Measurements from ENCODE around the gene DEFB115. TPM values are rescaled to one million over a fixed set of nuclear protein-coding genes. Genes with fewer than 3 reads are reported as not detected.

The DEFB115 gene
- total and polyA plus RNA-seq, 2 of the 8 experiments (the other 6 are each of a cell fraction or from before 2014, with no cell fraction given) = not detected

DNA sequence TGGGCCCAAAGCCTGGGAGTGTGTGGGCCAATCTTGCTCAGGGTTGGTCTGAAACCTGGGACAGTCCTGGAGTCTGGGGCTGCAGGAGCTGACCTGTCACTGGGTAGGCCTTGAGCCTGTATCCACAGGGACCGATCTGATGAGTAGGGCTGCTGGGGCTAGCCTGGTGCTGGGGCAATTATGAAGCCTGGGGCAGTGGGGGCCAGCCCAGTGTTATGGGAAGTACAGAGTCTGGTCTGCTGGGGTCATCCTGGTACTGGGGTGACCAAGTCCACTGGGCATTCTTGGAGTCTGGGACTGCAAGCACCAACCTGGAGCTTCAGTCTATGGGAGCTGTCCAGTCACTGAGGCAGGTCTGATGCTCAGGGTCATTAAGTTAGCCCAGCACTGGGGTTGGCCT is 20.7 kb downstream of the DEFB115 start:
- Histone ChIP-seq H3K9me3 (ENCODE audit: insufficient read depth in 2 of 2, low read depth in 1 of 2, low read length in 1 of 2) (peaks cover 63 to 74% of the 10 kb centered on the region in 2 experiments), H3K4me2 (ENCODE audit: insufficient read depth in 1 of 2, low read depth in 2 of 2, low read length in 2 of 2) (no peak overlapping the region), H2BK120ac (replicated peaks; ENCODE audit: low read depth, low read length) (no peak overlapping the region), H2AK5ac (ENCODE audit: low read depth, low read length) (no peak overlapping the region), H3K23ac (ENCODE audit: insufficient read length) (no peak overlapping the region), H4K8ac (ENCODE audit: extremely low read depth, insufficient read depth, low read length) (no peak overlapping the region), H4K91ac (replicated peaks; ENCODE audit: insufficient read length, low read length) (no peak overlapping the region), H2BK12ac (ENCODE audit: low read depth, low read length) (no peak overlapping the region), H3K4ac (replicated peaks; ENCODE audit: insufficient read length, low read depth, low read length) (no peak overlapping the region), H3K4me3 (ENCODE audit: extremely low read depth in 1 of 4, insufficient read depth in 2 of 4, low read depth in 3 of 4, low read length in 4 of 4) (no peak overlapping the region), H3K9ac (replicated peaks in 1 of 4; ENCODE audit: extremely low read depth in 1 of 4, low read depth in 3 of 4, low read length in 3 of 4) (no peak overlapping the region), H4K5ac (ENCODE audit: insufficient read length, low read depth, low read length) (no peak overlapping the region), H3K36me3 (ENCODE audit: control insufficient read depth in 2 of 4, insufficient read depth in 4 of 4, low read length in 3 of 4) (no peaks in the 10 kb centered on the region), H3K23me2 (ENCODE audit: low read depth, low read length) (no peaks in the 10 kb centered on the region), H2BK20ac (ENCODE audit: low read length) (no peak overlapping the region), H3K79me1 (ENCODE audit: low read depth, low read length) (no peaks in the 10 kb centered on the region), H3K27me3 (replicated peaks in 1 of 4; ENCODE audit: control insufficient read depth in 3 of 4, extremely low read depth in 1 of 4, insufficient read depth in 3 of 4, low read length in 3 of 4) (no peaks in the 10 kb centered on the region; a peak in 1 of 7 replicates), H4K20me1 (replicated peaks in 1 of 2; ENCODE audit: control insufficient read depth in 1 of 2, insufficient read depth in 2 of 2, low read length in 2 of 2) (no peaks in the 10 kb centered on the region), H2AFZ (ENCODE audit: low read length) (no peak overlapping the region), H2BK5ac (ENCODE audit: low read depth, low read length) (no peak overlapping the region), H2BK15ac (ENCODE audit: low read length) (no peak overlapping the region), H3K18ac (ENCODE audit: extremely low read depth, low read length) (no peak overlapping the region), H3K79me2 (ENCODE audit: control insufficient read depth in 1 of 2, insufficient read depth in 2 of 2, low read length in 2 of 2) (no peaks in the 10 kb centered on the region), H3K27ac (ENCODE audit: low read depth, low read length) (no peak overlapping the region), H3K14ac (ENCODE audit: insufficient read length) (no peak overlapping the region), H3K56ac (replicated peaks; ENCODE audit: insufficient read length, low read depth, low read length) (no peak overlapping the region), H3K4me1 (replicated peaks in 1 of 4; ENCODE audit: control insufficient read depth in 3 of 4, insufficient read depth in 4 of 4, low read length in 3 of 4) (no peaks in the 10 kb centered on the region)
- no peak for FAIRE-seq
- CTCF ChIA-PET (ENCODE audit: partially characterized antibody) = no interaction called here
- DNase-seq (ENCODE audit: low read depth in 1 of 2, low spot score in 2 of 2) = no peak
- WGBS, 2 experiments (ENCODE audit: extremely low coverage in 1 of 2, insufficient coverage in 1 of 2, insufficient read length in 1 of 2, insufficient replicate concordance in 2 of 2, low coverage in 1 of 2, low lambda C conversion rate in 2 of 2, missing lambda C conversion rate in 1 of 2) = 81% methylated on average over 1 of the region's 1 CpG; no CpG with 5 or more reads in 1 of the 2 experiments
- POLR2A ChIA-PET (ENCODE audit: partially characterized antibody) = no interaction called here
- TF ChIP-seq, protein P1, sequence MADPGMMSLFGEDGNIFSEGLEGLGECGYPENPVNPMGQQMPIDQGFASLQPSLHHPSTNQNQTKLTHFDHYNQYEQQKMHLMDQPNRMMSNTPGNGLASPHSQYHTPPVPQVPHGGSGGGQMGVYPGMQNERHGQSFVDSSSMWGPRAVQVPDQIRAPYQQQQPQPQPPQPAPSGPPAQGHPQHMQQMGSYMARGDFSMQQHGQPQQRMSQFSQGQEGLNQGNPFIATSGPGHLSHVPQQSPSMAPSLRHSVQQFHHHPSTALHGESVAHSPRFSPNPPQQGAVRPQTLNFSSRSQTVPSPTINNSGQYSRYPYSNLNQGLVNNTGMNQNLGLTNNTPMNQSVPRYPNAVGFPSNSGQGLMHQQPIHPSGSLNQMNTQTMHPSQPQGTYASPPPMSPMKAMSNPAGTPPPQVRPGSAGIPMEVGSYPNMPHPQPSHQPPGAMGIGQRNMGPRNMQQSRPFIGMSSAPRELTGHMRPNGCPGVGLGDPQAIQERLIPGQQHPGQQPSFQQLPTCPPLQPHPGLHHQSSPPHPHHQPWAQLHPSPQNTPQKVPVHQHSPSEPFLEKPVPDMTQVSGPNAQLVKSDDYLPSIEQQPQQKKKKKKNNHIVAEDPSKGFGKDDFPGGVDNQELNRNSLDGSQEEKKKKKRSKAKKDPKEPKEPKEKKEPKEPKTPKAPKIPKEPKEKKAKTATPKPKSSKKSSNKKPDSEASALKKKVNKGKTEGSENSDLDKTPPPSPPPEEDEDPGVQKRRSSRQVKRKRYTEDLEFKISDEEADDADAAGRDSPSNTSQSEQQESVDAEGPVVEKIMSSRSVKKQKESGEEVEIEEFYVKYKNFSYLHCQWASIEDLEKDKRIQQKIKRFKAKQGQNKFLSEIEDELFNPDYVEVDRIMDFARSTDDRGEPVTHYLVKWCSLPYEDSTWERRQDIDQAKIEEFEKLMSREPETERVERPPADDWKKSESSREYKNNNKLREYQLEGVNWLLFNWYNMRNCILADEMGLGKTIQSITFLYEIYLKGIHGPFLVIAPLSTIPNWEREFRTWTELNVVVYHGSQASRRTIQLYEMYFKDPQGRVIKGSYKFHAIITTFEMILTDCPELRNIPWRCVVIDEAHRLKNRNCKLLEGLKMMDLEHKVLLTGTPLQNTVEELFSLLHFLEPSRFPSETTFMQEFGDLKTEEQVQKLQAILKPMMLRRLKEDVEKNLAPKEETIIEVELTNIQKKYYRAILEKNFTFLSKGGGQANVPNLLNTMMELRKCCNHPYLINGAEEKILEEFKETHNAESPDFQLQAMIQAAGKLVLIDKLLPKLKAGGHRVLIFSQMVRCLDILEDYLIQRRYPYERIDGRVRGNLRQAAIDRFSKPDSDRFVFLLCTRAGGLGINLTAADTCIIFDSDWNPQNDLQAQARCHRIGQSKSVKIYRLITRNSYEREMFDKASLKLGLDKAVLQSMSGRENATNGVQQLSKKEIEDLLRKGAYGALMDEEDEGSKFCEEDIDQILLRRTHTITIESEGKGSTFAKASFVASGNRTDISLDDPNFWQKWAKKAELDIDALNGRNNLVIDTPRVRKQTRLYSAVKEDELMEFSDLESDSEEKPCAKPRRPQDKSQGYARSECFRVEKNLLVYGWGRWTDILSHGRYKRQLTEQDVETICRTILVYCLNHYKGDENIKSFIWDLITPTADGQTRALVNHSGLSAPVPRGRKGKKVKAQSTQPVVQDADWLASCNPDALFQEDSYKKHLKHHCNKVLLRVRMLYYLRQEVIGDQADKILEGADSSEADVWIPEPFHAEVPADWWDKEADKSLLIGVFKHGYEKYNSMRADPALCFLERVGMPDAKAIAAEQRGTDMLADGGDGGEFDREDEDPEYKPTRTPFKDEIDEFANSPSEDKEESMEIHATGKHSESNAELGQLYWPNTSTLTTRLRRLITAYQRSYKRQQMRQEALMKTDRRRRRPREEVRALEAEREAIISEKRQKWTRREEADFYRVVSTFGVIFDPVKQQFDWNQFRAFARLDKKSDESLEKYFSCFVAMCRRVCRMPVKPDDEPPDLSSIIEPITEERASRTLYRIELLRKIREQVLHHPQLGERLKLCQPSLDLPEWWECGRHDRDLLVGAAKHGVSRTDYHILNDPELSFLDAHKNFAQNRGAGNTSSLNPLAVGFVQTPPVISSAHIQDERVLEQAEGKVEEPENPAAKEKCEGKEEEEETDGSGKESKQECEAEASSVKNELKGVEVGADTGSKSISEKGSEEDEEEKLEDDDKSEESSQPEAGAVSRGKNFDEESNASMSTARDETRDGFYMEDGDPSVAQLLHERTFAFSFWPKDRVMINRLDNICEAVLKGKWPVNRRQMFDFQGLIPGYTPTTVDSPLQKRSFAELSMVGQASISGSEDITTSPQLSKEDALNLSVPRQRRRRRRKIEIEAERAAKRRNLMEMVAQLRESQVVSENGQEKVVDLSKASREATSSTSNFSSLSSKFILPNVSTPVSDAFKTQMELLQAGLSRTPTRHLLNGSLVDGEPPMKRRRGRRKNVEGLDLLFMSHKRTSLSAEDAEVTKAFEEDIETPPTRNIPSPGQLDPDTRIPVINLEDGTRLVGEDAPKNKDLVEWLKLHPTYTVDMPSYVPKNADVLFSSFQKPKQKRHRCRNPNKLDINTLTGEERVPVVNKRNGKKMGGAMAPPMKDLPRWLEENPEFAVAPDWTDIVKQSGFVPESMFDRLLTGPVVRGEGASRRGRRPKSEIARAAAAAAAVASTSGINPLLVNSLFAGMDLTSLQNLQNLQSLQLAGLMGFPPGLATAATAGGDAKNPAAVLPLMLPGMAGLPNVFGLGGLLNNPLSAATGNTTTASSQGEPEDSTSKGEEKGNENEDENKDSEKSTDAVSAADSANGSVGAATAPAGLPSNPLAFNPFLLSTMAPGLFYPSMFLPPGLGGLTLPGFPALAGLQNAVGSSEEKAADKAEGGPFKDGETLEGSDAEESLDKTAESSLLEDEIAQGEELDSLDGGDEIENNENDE (IDR thresholded peaks at IDR 0.05; ENCODE audit: insufficient replicate concordance, low read length) = no peak
